ENCODE data around the gene TRIM5. TPM values are rescaled to one million over a fixed set of nuclear protein-coding genes. Genes with fewer than 3 reads are reported as not detected.

TRIM5 gene, protein sequence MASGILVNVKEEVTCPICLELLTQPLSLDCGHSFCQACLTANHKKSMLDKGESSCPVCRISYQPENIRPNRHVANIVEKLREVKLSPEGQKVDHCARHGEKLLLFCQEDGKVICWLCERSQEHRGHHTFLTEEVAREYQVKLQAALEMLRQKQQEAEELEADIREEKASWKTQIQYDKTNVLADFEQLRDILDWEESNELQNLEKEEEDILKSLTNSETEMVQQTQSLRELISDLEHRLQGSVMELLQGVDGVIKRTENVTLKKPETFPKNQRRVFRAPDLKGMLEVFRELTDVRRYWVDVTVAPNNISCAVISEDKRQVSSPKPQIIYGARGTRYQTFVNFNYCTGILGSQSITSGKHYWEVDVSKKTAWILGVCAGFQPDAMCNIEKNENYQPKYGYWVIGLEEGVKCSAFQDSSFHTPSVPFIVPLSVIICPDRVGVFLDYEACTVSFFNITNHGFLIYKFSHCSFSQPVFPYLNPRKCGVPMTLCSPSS
- 25.9 and 29.7 TPM in 2 replicates for total RNA-seq

- Histone ChIP-seq H4K20me1 (ENCODE audit: insufficient read depth, low read length) (no peaks in the 10 kb centered on the region), H2AFZ (ENCODE audit: low read length) (peak within 1 kb of the TSS; percentile 63), H3K4me1 (ENCODE audit: insufficient read depth, low read length) (peaks cover 24% of the 10 kb centered on the region), H3K4me2 (ENCODE audit: insufficient read depth, low read length) (peak within 1 kb of the TSS; percentile 88), H3K36me3 (ENCODE audit: insufficient read depth, low read length) (peaks cover 2% of the 10 kb centered on the region), H3K9me3 (ENCODE audit: low read depth, low read length) (no peaks in the 10 kb centered on the region), H3K4me3 (ENCODE audit: insufficient read depth, low read length) (peak within 1 kb of the TSS; percentile 69), H3K27me3 (ENCODE audit: insufficient read depth, low read length) (no peaks in the 10 kb centered on the region), H3K27ac (ENCODE audit: low read depth, low read length) (peak within 1 kb of the TSS; percentile 100), H3K79me2 (ENCODE audit: insufficient read depth, low read length) (peaks cover 29% of the 10 kb centered on the region)
- DNase-seq (ENCODE audit: insufficient read length, low spot score, missing footprints) = peak; percentile 99
- TF ChIP-seq, protein P1, sequence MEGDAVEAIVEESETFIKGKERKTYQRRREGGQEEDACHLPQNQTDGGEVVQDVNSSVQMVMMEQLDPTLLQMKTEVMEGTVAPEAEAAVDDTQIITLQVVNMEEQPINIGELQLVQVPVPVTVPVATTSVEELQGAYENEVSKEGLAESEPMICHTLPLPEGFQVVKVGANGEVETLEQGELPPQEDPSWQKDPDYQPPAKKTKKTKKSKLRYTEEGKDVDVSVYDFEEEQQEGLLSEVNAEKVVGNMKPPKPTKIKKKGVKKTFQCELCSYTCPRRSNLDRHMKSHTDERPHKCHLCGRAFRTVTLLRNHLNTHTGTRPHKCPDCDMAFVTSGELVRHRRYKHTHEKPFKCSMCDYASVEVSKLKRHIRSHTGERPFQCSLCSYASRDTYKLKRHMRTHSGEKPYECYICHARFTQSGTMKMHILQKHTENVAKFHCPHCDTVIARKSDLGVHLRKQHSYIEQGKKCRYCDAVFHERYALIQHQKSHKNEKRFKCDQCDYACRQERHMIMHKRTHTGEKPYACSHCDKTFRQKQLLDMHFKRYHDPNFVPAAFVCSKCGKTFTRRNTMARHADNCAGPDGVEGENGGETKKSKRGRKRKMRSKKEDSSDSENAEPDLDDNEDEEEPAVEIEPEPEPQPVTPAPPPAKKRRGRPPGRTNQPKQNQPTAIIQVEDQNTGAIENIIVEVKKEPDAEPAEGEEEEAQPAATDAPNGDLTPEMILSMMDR (IDR thresholded peaks at IDR 0.05; ENCODE audit: extremely low read depth, low read depth, low read length) = peak; percentile 61
These were observed at the start of gene TRIM5 for GRCh38 chr11:5684646-5685362. TSS of gene TRIM5 (minus strand) at chr11:5685074. CDS start at chr11:5680177, 4,897 bp downstream.

DNA sequence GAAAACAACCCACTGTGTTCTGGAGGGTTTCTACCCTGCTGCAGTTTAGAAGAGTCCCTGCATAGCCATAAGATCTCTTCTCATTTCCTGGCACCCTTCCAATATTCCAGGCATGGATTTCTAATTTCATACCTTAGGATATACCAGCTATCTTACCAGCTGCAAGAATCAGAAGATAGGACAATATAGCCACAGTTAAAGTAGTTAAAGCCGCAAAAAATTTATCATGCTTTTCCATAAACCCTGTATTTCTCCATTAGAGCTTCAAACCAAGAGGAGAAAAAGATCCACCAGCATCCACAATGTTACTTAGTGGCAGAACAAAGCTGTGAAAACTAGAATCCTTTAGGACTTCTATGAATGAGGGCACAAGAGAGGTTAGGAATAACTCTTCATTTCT is 42.8 kb upstream of the TRIM5 start:
- no peak for DNase-seq (ENCODE audit: insufficient read length, low spot score, missing footprints)

DNA sequence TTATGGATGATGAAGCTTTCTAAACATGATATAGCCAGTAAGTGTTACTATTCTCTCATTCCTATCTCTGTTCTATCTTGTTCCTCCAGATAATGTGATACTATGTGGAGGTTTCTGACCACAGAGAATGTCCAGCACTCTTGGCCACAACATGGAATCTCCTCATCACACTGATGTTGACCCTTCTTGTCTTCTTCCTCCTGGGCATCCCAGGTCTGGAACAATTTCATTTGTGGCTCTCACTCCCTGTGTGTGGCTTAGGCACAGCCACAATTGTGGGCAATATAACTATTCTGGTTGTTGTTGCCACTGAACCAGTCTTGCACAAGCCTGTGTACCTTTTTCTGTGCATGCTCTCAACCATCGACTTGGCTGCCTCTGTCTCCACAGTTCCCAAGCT is 41.5 kb upstream of the TRIM5 start:
- H3K4me3 ChIP-seq (ENCODE audit: insufficient read depth, low read length) = no peak overlapping the region
- no peak overlapping the region for H3K4me2 ChIP-seq (ENCODE audit: insufficient read depth, low read length)
- DNase-seq (ENCODE audit: insufficient read length, low spot score, missing footprints) = no peak
- no peaks in the 10 kb centered on the region for H4K20me1 ChIP-seq (ENCODE audit: insufficient read depth, low read length)
- no peaks in the 10 kb centered on the region for H3K9me3 ChIP-seq (ENCODE audit: low read depth, low read length)
- H3K27me3 ChIP-seq (ENCODE audit: insufficient read depth, low read length) = peaks cover 4% of the 10 kb centered on the region
- no peak overlapping the region for H2AFZ ChIP-seq (ENCODE audit: low read length)
- H3K79me2 ChIP-seq (ENCODE audit: insufficient read depth, low read length) = no peaks in the 10 kb centered on the region
- no peaks in the 10 kb centered on the region for H3K36me3 ChIP-seq (ENCODE audit: insufficient read depth, low read length)
- H3K27ac ChIP-seq (ENCODE audit: low read depth, low read length) = no peak overlapping the region
- no peaks in the 10 kb centered on the region for H3K4me1 ChIP-seq (ENCODE audit: insufficient read depth, low read length)
- TF ChIP-seq, protein P1 (IDR thresholded peaks at IDR 0.05; ENCODE audit: extremely low read depth, low read depth, low read length) = no peak

More for the DNA sequence above, 42.8 kb upstream of the TRIM5 start:
- H2AFZ ChIP-seq (ENCODE audit: low read length) = no peak overlapping the region
- no peak overlapping the region for H3K27ac ChIP-seq (ENCODE audit: low read depth, low read length)
- H3K4me1 ChIP-seq (ENCODE audit: insufficient read depth, low read length) = no peaks in the 10 kb centered on the region
- H3K27me3 ChIP-seq (ENCODE audit: insufficient read depth, low read length) = peaks cover 4% of the 10 kb centered on the region
- H3K4me3 ChIP-seq (ENCODE audit: insufficient read depth, low read length) = no peak overlapping the region
- H3K4me2 ChIP-seq (ENCODE audit: insufficient read depth, low read length) = no peak overlapping the region
- no peaks in the 10 kb centered on the region for H4K20me1 ChIP-seq (ENCODE audit: insufficient read depth, low read length)
- H3K36me3 ChIP-seq (ENCODE audit: insufficient read depth, low read length) = no peaks in the 10 kb centered on the region
- no peaks in the 10 kb centered on the region for H3K9me3 ChIP-seq (ENCODE audit: low read depth, low read length)
- TF ChIP-seq, protein P1 (IDR thresholded peaks at IDR 0.05; ENCODE audit: extremely low read depth, low read depth, low read length) = no peak
- H3K79me2 ChIP-seq (ENCODE audit: insufficient read depth, low read length) = no peaks in the 10 kb centered on the region

DNA sequence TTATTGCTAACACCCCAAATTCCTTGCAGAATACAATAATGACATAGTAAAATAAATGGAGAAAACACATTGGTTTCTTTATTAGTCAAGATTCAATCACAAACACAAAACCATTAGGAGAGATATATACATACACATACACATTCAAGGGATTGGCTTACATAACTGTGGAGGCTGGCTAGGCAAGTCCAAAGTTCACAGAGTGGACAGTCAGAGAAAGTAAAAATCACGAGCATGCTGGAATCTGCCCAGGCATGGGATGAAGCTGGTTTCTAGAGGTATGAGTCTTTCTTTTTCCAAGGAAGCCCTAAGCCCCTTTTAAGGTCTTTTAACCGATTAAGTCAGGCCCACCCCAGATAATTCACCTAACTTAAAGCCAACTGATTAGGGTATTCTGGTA is 37.7 kb upstream of the TRIM5 start:
- Histone ChIP-seq H3K36me3 (ENCODE audit: insufficient read depth, low read length) (no peaks in the 10 kb centered on the region), H2AFZ (ENCODE audit: low read length) (no peak overlapping the region), H3K27ac (ENCODE audit: low read depth, low read length) (no peak overlapping the region), H3K4me1 (ENCODE audit: insufficient read depth, low read length) (no peaks in the 10 kb centered on the region), H4K20me1 (ENCODE audit: insufficient read depth, low read length) (no peaks in the 10 kb centered on the region), H3K4me3 (ENCODE audit: insufficient read depth, low read length) (no peak overlapping the region), H3K79me2 (ENCODE audit: insufficient read depth, low read length) (no peaks in the 10 kb centered on the region), H3K9me3 (ENCODE audit: low read depth, low read length) (no peaks in the 10 kb centered on the region), H3K27me3 (ENCODE audit: insufficient read depth, low read length) (peaks cover 8% of the 10 kb centered on the region), H3K4me2 (ENCODE audit: insufficient read depth, low read length) (no peak overlapping the region)
- DNase-seq (ENCODE audit: insufficient read length, low spot score, missing footprints) = no peak
- TF ChIP-seq, protein P1 (IDR thresholded peaks at IDR 0.05; ENCODE audit: extremely low read depth, low read depth, low read length) = no peak

Data from osteoblast (primary cell).